Spleen (tissue), 11 donors: Measurements from ENCODE around the gene AGAP2. TPM values are rescaled to one million over a fixed set of nuclear protein-coding genes. Genes with fewer than 3 reads are reported as not detected.
"Not testable (repeated sequence)": the region's sequence is repeated elsewhere in the genome, so short reads cannot be mapped to it uniquely, and the experiment has no call there.

Source experiments
- DNase-seq: peaks from one replicate; pipeline ENCODE4 v3.0.0-alpha.2; 2020
- H3K27ac ChIP-seq, 8 donors: fragments of 200-600 bp; sonication (generic) in 7 of 8; 1 replicate in 4 of 8; 2 replicates in 4 of 8; pipeline versions ENCODE4 v1.5.0 to v1.8.0; 2016 to 2021; ENCODE audit warnings: inconsistent platforms in 4 of 8, mild to moderate bottlenecking in 4 of 8, moderate library complexity in 1 of 8
- H3K27me3 ChIP-seq, 7 donors: fragments of 200-600 bp; sonication (generic) in 6 of 7; replicated peaks in 1 of 7; 1 replicate in 4 of 7; 2 replicates in 3 of 7; pipeline versions ENCODE4 v1.5.0 to v1.8.0; 2016 to 2021; ENCODE audit warnings: inconsistent platforms in 3 of 7, mild to moderate bottlenecking in 1 of 7
- H3K36me3 ChIP-seq, 6 donors: fragments of 200-600 bp; sonication (generic) in 5 of 6; 1 replicate in 4 of 6; 2 replicates in 2 of 6; pipeline versions ENCODE4 v1.5.0 to v1.8.0; 2016 to 2021; ENCODE audit warnings: inconsistent platforms in 2 of 6
- H3K4me1 ChIP-seq, 6 donors: fragments of 200-600 bp; sonication (generic) in 5 of 6; 1 replicate in 3 of 6; 2 replicates in 3 of 6; pipeline versions ENCODE4 v1.5.0 to v1.8.0; 2016 to 2021; ENCODE audit warnings: inconsistent platforms in 3 of 6
- H3K4me3 ChIP-seq, 8 donors: fragments of 200-600 bp; sonication (generic) in 7 of 8; 1 replicate in 4 of 8; 2 replicates in 4 of 8; pipeline versions ENCODE4 v1.5.0 to v1.8.0; 2016 to 2021; ENCODE audit warnings: inconsistent platforms in 4 of 8, mild to moderate bottlenecking in 4 of 8, moderate library complexity in 2 of 8
- H3K9me3 ChIP-seq, 8 donors: fragments of 200-600 bp; sonication (generic) in 7 of 8; 1 replicate in 4 of 8; 2 replicates in 4 of 8; pipeline versions ENCODE4 v1.5.0 to v1.8.0; 2016 to 2021; ENCODE audit warnings: inconsistent platforms in 4 of 8
- POLR2A ChIP-seq, 3 donors: fragments of 450-650 bp; IDR thresholded peaks; one replicate each; pipeline ENCODE4 v1.5.1; 2017; ENCODE audit warnings: antibody characterized with exemption in 3 of 3, mild to moderate bottlenecking in 1 of 3
- POLR2AphosphoS5 ChIP-seq, 3 donors: sonication (generic); formaldehyde crosslinking; IDR thresholded peaks; one replicate each; pipeline ENCODE4 v1.5.1; 2017; ENCODE audit warnings: antibody characterized with exemption in 3 of 3
- WGBS, 5 donors: extraction: QIAGEN DNeasy Blood & Tissue Kit in 3 of 5; methylation state at CpG; one replicate each; pipeline versions ENCODE4 v1.1.5 to v1.1.7; 2013 to 2018; 5-methylcytosine and 5-hydroxymethylcytosine counted together
- intact Hi-C: fragments of 100-400 bp; cut with DNase I; formaldehyde crosslinking; loops from one replicate; pipeline ENCODE4 v1.15.0; 2023; ENCODE audit warnings: low total_unique reads
- microRNA-seq, 3 donors: library from miRNA; unstranded; fragments of <30 nt; microRNA quantifications; one replicate each; pipeline versions ENCODE4 to v1.1.0, GENCODE V29; 2019 to 2020
- polyA plus RNA-seq, 3 donors: library from polyadenylated mRNA; stranded (reverse); fragments of 200-250 nt; gene quantifications; one replicate each; pipeline ENCODE4 v1.2.1, GENCODE V29; 2013
- total RNA-seq, 7 donors: library from RNA; depleted of rRNA in 3 of 7; stranded (reverse); fragments of >200 nt in 3 of 7; fragmentation: NEBNext Ultra II Directional in 4 of 7; extraction: Animal tissue kit (Norgen Biotek cat#: 25700) in 4 of 7; gene quantifications; one replicate each; pipeline versions ENCODE4 v1.1.0 to v1.2.1, GENCODE V29; 2016 to 2021
- TF ChIP-seq, protein P1 (sequence below), 11 experiments: fragments of 200-600 bp in 7 of 11; fragments of 450-650 bp in 4 of 11; sonication (generic) in 4 of 11; IDR thresholded peaks in 8 of 11; conservative IDR thresholded peaks in 3 of 11; 1 replicate in 7 of 11; 2 replicates in 4 of 11; pipeline versions ENCODE4 v1.4.0 to v1.8.0; 2016 to 2021; ENCODE audit warnings: antibody characterized with exemption in 11 of 11, inconsistent platforms in 4 of 11, mild to moderate bottlenecking in 1 of 11
- donor health status: healthy with polysubstance abuse.
- donor health status: DM: no; HTN: no; CAD: no; lungs with moderate emphysema.
- donor health status: DM: no; HTN: no; CAD: no.
- donor health status: Bipolar disorder and iron deficiency.
- donor health status: healthy.
- donor health status: DM: no; HTN: no; CAD: no.
- donor health status: DM: yes; HTN: yes; CAD: no.

Gene AGAP2
- total and polyA plus RNA-seq, 10 donors: 5.5 to 21.8 (median 19.2) TPM

DNA sequence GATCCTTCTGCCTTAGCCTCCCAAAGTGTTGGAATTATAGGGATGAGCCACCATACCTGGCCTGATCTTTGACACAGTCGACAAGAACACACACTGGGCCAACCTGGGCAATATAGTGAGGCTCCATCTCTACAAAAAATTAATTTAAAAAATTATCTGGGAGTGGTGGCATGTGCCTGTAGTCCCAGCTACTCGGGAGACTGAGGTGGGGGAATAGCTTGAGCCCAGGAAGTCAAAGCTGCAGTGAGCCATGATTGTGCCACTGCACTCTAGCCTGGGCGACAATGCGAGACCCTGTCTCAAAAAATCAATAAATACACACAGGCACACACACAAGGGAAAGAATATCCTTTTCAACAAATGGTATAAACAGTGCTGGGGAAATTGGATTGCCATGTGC lies 50.7 kb downstream of the AGAP2 start:
- H3K4me3 ChIP-seq: no peak overlapping the region
- 78 to 89% (median 80%) methylated on average over 4 of the region's 4 CpGs for WGBS, 5 donors
- no peaks in the 10 kb centered on the region for H3K9me3 ChIP-seq
- TF ChIP-seq POLR2AphosphoS5 (IDR thresholded peaks at IDR 0.05): no peak
- no peak for TF ChIP-seq POLR2A (IDR thresholded peaks at IDR 0.05)
- TF ChIP-seq, protein P1, sequence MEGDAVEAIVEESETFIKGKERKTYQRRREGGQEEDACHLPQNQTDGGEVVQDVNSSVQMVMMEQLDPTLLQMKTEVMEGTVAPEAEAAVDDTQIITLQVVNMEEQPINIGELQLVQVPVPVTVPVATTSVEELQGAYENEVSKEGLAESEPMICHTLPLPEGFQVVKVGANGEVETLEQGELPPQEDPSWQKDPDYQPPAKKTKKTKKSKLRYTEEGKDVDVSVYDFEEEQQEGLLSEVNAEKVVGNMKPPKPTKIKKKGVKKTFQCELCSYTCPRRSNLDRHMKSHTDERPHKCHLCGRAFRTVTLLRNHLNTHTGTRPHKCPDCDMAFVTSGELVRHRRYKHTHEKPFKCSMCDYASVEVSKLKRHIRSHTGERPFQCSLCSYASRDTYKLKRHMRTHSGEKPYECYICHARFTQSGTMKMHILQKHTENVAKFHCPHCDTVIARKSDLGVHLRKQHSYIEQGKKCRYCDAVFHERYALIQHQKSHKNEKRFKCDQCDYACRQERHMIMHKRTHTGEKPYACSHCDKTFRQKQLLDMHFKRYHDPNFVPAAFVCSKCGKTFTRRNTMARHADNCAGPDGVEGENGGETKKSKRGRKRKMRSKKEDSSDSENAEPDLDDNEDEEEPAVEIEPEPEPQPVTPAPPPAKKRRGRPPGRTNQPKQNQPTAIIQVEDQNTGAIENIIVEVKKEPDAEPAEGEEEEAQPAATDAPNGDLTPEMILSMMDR (IDR thresholded peaks at IDR 0.05 in 8 of 11, conservative IDR thresholded peaks at IDR 0.05 in 3 of 11): no peak
- no peak overlapping the region for H3K27ac ChIP-seq
- no peak for DNase-seq
- H3K4me1 ChIP-seq: peaks cover 0 to 2% (median 0%) of the 10 kb centered on the region in 6 donors
- intact Hi-C loops: no loop called here
- H3K27me3 ChIP-seq: peaks cover 0 to 44% (median 8%) of the 10 kb centered on the region in 7 donors
- H3K36me3 ChIP-seq: no peaks in the 10 kb centered on the region

- Histone ChIP-seq H3K36me3 (no peaks in the 10 kb centered on the region), H3K27ac (no peak overlapping the region), H3K4me1 (no peaks in the 10 kb centered on the region), H3K9me3 (peaks cover 0 to 18% (median 14%) of the 10 kb centered on the region in 8 donors), H3K4me3 (no peak overlapping the region), H3K27me3 (peaks cover 0 to 5% (median 0%) of the 10 kb centered on the region in 7 donors)
- TF ChIP-seq POLR2AphosphoS5 (IDR thresholded peaks at IDR 0.05): no peak
- TF ChIP-seq, protein P1 (IDR thresholded peaks at IDR 0.05 in 8 of 11, conservative IDR thresholded peaks at IDR 0.05 in 3 of 11): no peak
- no peak for TF ChIP-seq POLR2A (IDR thresholded peaks at IDR 0.05)
- DNase-seq: no peak
- intact Hi-C loops: no loop called here
Observed at GRCh38 chr12:57679697-57680096, 58.8 kb downstream of the AGAP2 start.

GRCh38 chr12:57677947-57678346 lies 60.6 kb downstream of the AGAP2 start:
- H3K4me1 ChIP-seq, intact Hi-C loops, H3K27ac ChIP-seq, H3K36me3 ChIP-seq, DNase-seq, H3K27me3 ChIP-seq, H3K4me3 ChIP-seq: not testable (repeated sequence)
- H3K9me3 ChIP-seq: peaks cover 0 to 18% (median 14%) of the 10 kb centered on the region in 8 donors
- WGBS, 5 donors: 89 to 95% (median 92%) methylated on average over 9 of the region's 9 CpGs

- H3K9me3 ChIP-seq: no peaks in the 10 kb centered on the region
- intact Hi-C loops: no loop called here
- H3K36me3 ChIP-seq: no peaks in the 10 kb centered on the region
- H3K27me3 ChIP-seq: peaks cover 0 to 13% (median 0%) of the 10 kb centered on the region in 7 donors
- no peak for TF ChIP-seq POLR2A (IDR thresholded peaks at IDR 0.05)
- TF ChIP-seq, protein P1 (IDR thresholded peaks at IDR 0.05 in 8 of 11, conservative IDR thresholded peaks at IDR 0.05 in 3 of 11): no peak
- no peak for TF ChIP-seq POLR2AphosphoS5 (IDR thresholded peaks at IDR 0.05)
- H3K4me1 ChIP-seq: no peaks in the 10 kb centered on the region
- WGBS, 5 donors: 86 to 95% (median 91%) methylated on average over 29 of the region's 29 CpGs
- no peak overlapping the region for H3K4me3 ChIP-seq
- H3K27ac ChIP-seq: no peak overlapping the region
- DNase-seq: no peak
Observed at GRCh38 chr12:57674691-57675090, 63.9 kb downstream of the AGAP2 start.

Small RNAs within 50 kb of the gene (microRNA-seq; reads per million reads assigned to microRNA genes)
- gene MIR6759: 0 reads per million in 3 donors

Other genes with a start within 250 kb of the AGAP2 start
- 10 to 100 TPM; 18.0 to 27.7 (median 21.6) TPM for gene DDIT3, start 218.2 kb downstream of the AGAP2 start, total RNA-seq
- 10 to 100 TPM; 39.8 to 43.9 (median 43.4) TPM for gene DDIT3, start 218.2 kb downstream of the AGAP2 start, polyA plus RNA-seq
- gene MBD6, start 215.9 kb downstream of the AGAP2 start, total RNA-seq: 100 to 1,000 TPM in 4 of 7 donors, 10 to 100 TPM in 3; 52.9 to 171 (median 110) TPM
- gene MBD6, start 215.9 kb downstream of the AGAP2 start, polyA plus RNA-seq: 10 to 100 TPM; 14.8 to 65.0 (median 61.2) TPM
- 100 to 1,000 TPM in 4 of 7 donors, 10 to 100 TPM in 3; 68.5 to 152 (median 101) TPM for gene DCTN2, start 191.6 kb downstream of the AGAP2 start, total RNA-seq
- gene DCTN2, start 191.6 kb downstream of the AGAP2 start, polyA plus RNA-seq: 10 to 100 TPM; 53.3 to 67.3 (median 66.8) TPM
- gene KIF5A, start 188.7 kb downstream of the AGAP2 start, total RNA-seq: under 1 TPM in 6 of 7 donors, not detected in 1; 0.09 to 0.76 (median 0.32) TPM
- gene KIF5A, start 188.7 kb downstream of the AGAP2 start, polyA plus RNA-seq: under 1 TPM; 0.07 to 0.13 (median 0.08) TPM
- gene PIP4K2C, start 147.6 kb downstream of the AGAP2 start, total RNA-seq: 10 to 100 TPM; 15.0 to 20.9 (median 18.8) TPM
- 1 to 10 TPM; 5.7 to 7.5 (median 6.3) TPM for gene PIP4K2C, start 147.6 kb downstream of the AGAP2 start, polyA plus RNA-seq
- 10 to 100 TPM; 15.3 to 30.7 (median 21.0) TPM for gene DTX3, start 133.9 kb downstream of the AGAP2 start, total RNA-seq
- gene DTX3, start 133.9 kb downstream of the AGAP2 start, polyA plus RNA-seq: 10 to 100 TPM; 13.7 to 24.3 (median 22.2) TPM
- 10 to 100 TPM in 6 of 7 donors, 1 to 10 TPM in 1; 9.3 to 19.5 (median 14.8) TPM for gene ARHGEF25, start 127.3 kb downstream of the AGAP2 start, total RNA-seq
- 10 to 100 TPM; 13.7 to 26.6 (median 22.5) TPM for gene ARHGEF25, start 127.3 kb downstream of the AGAP2 start, polyA plus RNA-seq
- gene B4GALNT1, start 105.5 kb downstream of the AGAP2 start, total RNA-seq: 1 to 10 TPM in 3 of 7 donors, under 1 TPM in 4; 0.39 to 2.2 (median 0.79) TPM
- 1 to 10 TPM in 1 of 3 donors, under 1 TPM in 2; 0.83 to 1.5 (median 0.93) TPM for gene B4GALNT1, start 105.5 kb downstream of the AGAP2 start, polyA plus RNA-seq
- gene OS9, start 44.6 kb downstream of the AGAP2 start, total RNA-seq: 100 to 1,000 TPM; 227 to 323 (median 256) TPM
- 100 to 1,000 TPM in 2 of 3 donors, 10 to 100 TPM in 1; 94.9 to 161 (median 130) TPM for gene OS9, start 44.6 kb downstream of the AGAP2 start, polyA plus RNA-seq
- gene TSPAN31, start 6.3 kb upstream of the AGAP2 start, total RNA-seq: 10 to 100 TPM; 27.1 to 93.1 (median 33.4) TPM
- gene TSPAN31, start 6.3 kb upstream of the AGAP2 start, polyA plus RNA-seq: 10 to 100 TPM; 16.9 to 25.9 (median 25.3) TPM
- 10 to 100 TPM; 34.3 to 77.8 (median 51.6) TPM for gene CDK4, start 13.6 kb upstream of the AGAP2 start, total RNA-seq
- 10 to 100 TPM; 36.2 to 72.0 (median 56.0) TPM for gene CDK4, start 13.6 kb upstream of the AGAP2 start, polyA plus RNA-seq
- gene MARCHF9, start 16.4 kb upstream of the AGAP2 start, total RNA-seq: 10 to 100 TPM; 17.2 to 36.8 (median 23.0) TPM
- 10 to 100 TPM; 29.0 to 49.0 (median 33.0) TPM for gene MARCHF9, start 16.4 kb upstream of the AGAP2 start, polyA plus RNA-seq
- gene CYP27B1, start 28.3 kb upstream of the AGAP2 start, total RNA-seq: 1 to 10 TPM in 2 of 7 donors, under 1 TPM in 5; 0.23 to 1.5 (median 0.47) TPM
- gene CYP27B1, start 28.3 kb upstream of the AGAP2 start, polyA plus RNA-seq: under 1 TPM; 0.20 to 0.48 (median 0.30) TPM
- 10 to 100 TPM in 3 of 7 donors, 1 to 10 TPM in 4; 4.9 to 22.0 (median 9.9) TPM for gene METTL1, start 33.4 kb upstream of the AGAP2 start, total RNA-seq
- gene METTL1, start 33.4 kb upstream of the AGAP2 start, polyA plus RNA-seq: 10 to 100 TPM; 15.8 to 20.7 (median 16.3) TPM
- 1 to 10 TPM; 3.0 to 9.5 (median 6.0) TPM for gene EEF1AKMT3, start 33.9 kb upstream of the AGAP2 start, total RNA-seq
- gene EEF1AKMT3, start 33.9 kb upstream of the AGAP2 start, polyA plus RNA-seq: 1 to 10 TPM; 1.2 to 1.6 (median 1.4) TPM
- gene TSFM, start 44.0 kb upstream of the AGAP2 start, total RNA-seq: 10 to 100 TPM; 13.2 to 29.8 (median 16.3) TPM
- gene TSFM, start 44.0 kb upstream of the AGAP2 start, polyA plus RNA-seq: 10 to 100 TPM; 20.7 to 38.2 (median 32.5) TPM
- 10 to 100 TPM in 1 of 7 donors, 1 to 10 TPM in 6; 4.8 to 18.6 (median 7.3) TPM for gene AVIL, start 80.0 kb upstream of the AGAP2 start, total RNA-seq
- 1 to 10 TPM; 2.0 to 3.2 (median 2.8) TPM for gene AVIL, start 80.0 kb upstream of the AGAP2 start, polyA plus RNA-seq
- 100 to 1,000 TPM; 140 to 203 (median 181) TPM for gene CTDSP2, start 108.0 kb upstream of the AGAP2 start, total RNA-seq
- 10 to 100 TPM; 22.2 to 43.5 (median 23.8) TPM for gene CTDSP2, start 108.0 kb upstream of the AGAP2 start, polyA plus RNA-seq
- 1 to 10 TPM; 2.5 to 8.5 (median 4.9) TPM for gene ATP23, start 202.8 kb upstream of the AGAP2 start, total RNA-seq
- gene ATP23, start 202.8 kb upstream of the AGAP2 start, polyA plus RNA-seq: 10 to 100 TPM in 1 of 3 donors, 1 to 10 TPM in 2; 3.5 to 11.8 (median 9.3) TPM